ENCODE data around the gene ROCK1.
"Not testable (repeated sequence)": the region's sequence is repeated elsewhere in the genome, so short reads cannot be mapped to it uniquely, and the experiment has no call there.

DNA sequence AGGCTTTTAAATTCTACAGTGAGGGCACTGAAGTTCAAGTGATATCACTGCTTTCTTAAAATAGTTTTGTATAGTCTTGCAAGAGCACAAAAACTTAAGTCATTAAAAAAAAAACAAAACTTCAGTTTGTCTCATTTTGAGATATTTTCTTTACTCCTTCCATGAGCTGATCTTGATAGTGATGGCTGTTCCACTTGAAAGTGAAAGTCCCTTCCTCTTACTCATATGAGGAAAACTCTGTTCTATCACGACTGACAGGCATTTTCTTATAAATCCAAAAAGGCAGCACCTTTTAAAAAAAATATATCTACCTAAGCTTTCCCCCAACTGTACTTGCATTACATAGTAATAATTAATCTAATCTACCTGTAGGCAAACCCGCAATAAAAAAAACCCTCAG lies 160.8 kb downstream of the ROCK1 start:
- TF ChIP-seq CTCF (IDR thresholded peaks at IDR 0.05); EP300 (IDR thresholded peaks at IDR 0.05; ENCODE audit: borderline replicate concordance in 1 of 2, low read depth in 1 of 2, low read length in 1 of 2); POLR2AphosphoS5 (IDR thresholded peaks at IDR 0.05; ENCODE audit: low read depth, low read length); MAX (IDR thresholded peaks at IDR 0.05; ENCODE audit: low read depth); RCOR1 (IDR thresholded peaks at IDR 0.05; ENCODE audit: low read length); TEAD4 (IDR thresholded peaks at IDR 0.05; ENCODE audit: borderline replicate concordance, insufficient read depth); NFIC (IDR thresholded peaks at IDR 0.05; ENCODE audit: borderline replicate concordance); SMC3 (IDR thresholded peaks at IDR 0.05; ENCODE audit: low read depth, low read length): not testable (repeated sequence)
- TF ChIP-seq, protein P1, sequence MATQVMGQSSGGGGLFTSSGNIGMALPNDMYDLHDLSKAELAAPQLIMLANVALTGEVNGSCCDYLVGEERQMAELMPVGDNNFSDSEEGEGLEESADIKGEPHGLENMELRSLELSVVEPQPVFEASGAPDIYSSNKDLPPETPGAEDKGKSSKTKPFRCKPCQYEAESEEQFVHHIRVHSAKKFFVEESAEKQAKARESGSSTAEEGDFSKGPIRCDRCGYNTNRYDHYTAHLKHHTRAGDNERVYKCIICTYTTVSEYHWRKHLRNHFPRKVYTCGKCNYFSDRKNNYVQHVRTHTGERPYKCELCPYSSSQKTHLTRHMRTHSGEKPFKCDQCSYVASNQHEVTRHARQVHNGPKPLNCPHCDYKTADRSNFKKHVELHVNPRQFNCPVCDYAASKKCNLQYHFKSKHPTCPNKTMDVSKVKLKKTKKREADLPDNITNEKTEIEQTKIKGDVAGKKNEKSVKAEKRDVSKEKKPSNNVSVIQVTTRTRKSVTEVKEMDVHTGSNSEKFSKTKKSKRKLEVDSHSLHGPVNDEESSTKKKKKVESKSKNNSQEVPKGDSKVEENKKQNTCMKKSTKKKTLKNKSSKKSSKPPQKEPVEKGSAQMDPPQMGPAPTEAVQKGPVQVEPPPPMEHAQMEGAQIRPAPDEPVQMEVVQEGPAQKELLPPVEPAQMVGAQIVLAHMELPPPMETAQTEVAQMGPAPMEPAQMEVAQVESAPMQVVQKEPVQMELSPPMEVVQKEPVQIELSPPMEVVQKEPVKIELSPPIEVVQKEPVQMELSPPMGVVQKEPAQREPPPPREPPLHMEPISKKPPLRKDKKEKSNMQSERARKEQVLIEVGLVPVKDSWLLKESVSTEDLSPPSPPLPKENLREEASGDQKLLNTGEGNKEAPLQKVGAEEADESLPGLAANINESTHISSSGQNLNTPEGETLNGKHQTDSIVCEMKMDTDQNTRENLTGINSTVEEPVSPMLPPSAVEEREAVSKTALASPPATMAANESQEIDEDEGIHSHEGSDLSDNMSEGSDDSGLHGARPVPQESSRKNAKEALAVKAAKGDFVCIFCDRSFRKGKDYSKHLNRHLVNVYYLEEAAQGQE (IDR thresholded peaks at IDR 0.05; ENCODE audit: low read depth, low read length) = not testable (repeated sequence)
